Uterus (tissue), 2 donors: Measurements from ENCODE around the gene STAT1.

Experiments
- POLR2A ChIP-seq, 2 donors: fragments of 450-650 bp; IDR thresholded peaks; one replicate each; pipeline ENCODE4 v1.6.1; 2016; ENCODE audit warnings: antibody characterized with exemption in 2 of 2, mild to moderate bottlenecking in 1 of 2, moderate library complexity in 1 of 2
- TF ChIP-seq, protein P1 (sequence below), 4 experiments: fragments of 200-600 bp in 2 of 4; fragments of 450-650 bp in 2 of 4; sonication (generic) in 2 of 4; IDR thresholded peaks; one replicate each; pipeline ENCODE4 v1.5.1; 2016 to 2019; ENCODE audit warnings: antibody characterized with exemption in 4 of 4, mild to moderate bottlenecking in 2 of 4, moderate library complexity in 1 of 4

DNA sequence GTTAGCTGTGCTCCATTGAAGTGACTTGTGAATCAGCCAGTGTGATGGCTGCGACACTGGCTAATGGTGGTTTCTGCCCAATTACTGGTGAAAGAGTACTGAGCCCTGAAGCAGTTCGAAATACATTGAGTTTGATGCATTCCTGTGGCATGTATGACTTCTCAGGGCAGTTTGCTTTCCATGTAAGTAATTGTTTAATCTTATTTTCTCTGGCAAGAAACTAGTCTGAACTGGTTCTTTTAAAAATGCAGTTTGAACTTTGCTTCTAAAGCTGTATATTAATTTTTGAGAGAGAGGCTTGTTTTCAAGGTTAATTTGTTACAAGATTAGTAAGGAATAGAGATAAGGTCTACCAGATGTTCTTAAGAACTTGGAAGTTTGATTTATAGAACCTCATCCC lies 86.7 kb downstream of the STAT1 start:
- TF ChIP-seq, protein P1, sequence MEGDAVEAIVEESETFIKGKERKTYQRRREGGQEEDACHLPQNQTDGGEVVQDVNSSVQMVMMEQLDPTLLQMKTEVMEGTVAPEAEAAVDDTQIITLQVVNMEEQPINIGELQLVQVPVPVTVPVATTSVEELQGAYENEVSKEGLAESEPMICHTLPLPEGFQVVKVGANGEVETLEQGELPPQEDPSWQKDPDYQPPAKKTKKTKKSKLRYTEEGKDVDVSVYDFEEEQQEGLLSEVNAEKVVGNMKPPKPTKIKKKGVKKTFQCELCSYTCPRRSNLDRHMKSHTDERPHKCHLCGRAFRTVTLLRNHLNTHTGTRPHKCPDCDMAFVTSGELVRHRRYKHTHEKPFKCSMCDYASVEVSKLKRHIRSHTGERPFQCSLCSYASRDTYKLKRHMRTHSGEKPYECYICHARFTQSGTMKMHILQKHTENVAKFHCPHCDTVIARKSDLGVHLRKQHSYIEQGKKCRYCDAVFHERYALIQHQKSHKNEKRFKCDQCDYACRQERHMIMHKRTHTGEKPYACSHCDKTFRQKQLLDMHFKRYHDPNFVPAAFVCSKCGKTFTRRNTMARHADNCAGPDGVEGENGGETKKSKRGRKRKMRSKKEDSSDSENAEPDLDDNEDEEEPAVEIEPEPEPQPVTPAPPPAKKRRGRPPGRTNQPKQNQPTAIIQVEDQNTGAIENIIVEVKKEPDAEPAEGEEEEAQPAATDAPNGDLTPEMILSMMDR (IDR thresholded peaks at IDR 0.05) = no peak
- TF ChIP-seq POLR2A (IDR thresholded peaks at IDR 0.05) = no peak
